ENCODE data around the gene KIAA1217.

DNA sequence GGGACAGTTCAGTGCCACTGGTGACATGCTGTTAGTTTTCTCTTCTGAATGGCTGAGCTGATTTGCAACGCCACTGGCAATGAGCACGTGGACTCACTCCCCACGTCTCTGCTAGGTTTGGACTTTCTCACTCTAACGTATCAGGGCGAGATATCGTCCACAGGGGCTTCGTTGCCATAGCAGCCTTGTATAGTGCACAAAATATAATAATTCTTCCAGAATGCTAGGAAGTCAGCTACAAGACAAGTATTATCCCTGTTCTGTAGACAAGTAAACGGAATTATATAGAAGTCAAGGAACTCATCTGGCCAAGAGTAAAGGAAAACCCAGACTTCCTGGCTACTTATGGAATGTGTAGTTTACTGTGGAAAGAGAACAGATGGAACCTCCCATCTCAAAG lies 288.0 kb downstream of the KIAA1217 start:
- TF ChIP-seq POLR2A (IDR thresholded peaks at IDR 0.05; ENCODE audit: low read length) (no peak), GATA1 (IDR thresholded peaks at IDR 0.05; ENCODE audit: low read depth, low read length) (no peak)
